Psoas muscle (tissue), 8 donors: ENCODE measurements around the gene CCDC69. TPM values are rescaled to one million over a fixed set of nuclear protein-coding genes. Genes with fewer than 3 reads are reported as not detected.
A peak's percentile ranks its signal among the peaks of the same experiment; 100 is the strongest.

Experiments
- ATAC-seq, 4 donors: fragments of 200-7000 bp; cut with Tn5 transposase; one replicate each; pipeline ENCODE4 v1.9.1; 2020; ENCODE audit warnings: moderate library complexity in 3 of 4, mild to moderate bottlenecking in 2 of 4
- DNase-seq, 2 donors: peaks; one replicate each; pipeline ENCODE4 v3.0.0-alpha.2; 2020
- H3K27ac ChIP-seq: fragments of 200-600 bp; one replicate; pipeline ENCODE4 v1.8.0; 2022
- H3K27me3 ChIP-seq, 3 donors: fragments of 200-600 bp in 1 of 3; one replicate each; pipeline versions ENCODE4 v1.6.1 to v1.8.0; 2013 to 2022; ENCODE audit warnings: low read length in 2 of 3, mild to moderate bottlenecking in 2 of 3, moderate library complexity in 1 of 3; ENCODE audit not compliant: insufficient read depth in 3 of 3
- H3K36me3 ChIP-seq, 2 donors: fragments of 200-600 bp in 1 of 2; one replicate each; pipeline versions ENCODE4 v1.6.1 to v1.8.0; 2013 to 2022; ENCODE audit warnings: low read depth in 1 of 2, mild to moderate bottlenecking in 1 of 2, moderate library complexity in 1 of 2; ENCODE audit not compliant: insufficient read depth in 1 of 2
- H3K4me1 ChIP-seq: fragments of 200-600 bp; one replicate; pipeline ENCODE4 v1.8.0; 2022
- H3K4me3 ChIP-seq: fragments of 200-600 bp; one replicate; pipeline ENCODE4 v1.8.0; 2022; ENCODE audit warnings: mild to moderate bottlenecking
- H3K9me3 ChIP-seq: fragments of 200-600 bp; one replicate; pipeline ENCODE4 v1.8.0; 2022
- CTCF ChIP-seq: fragments of 200-600 bp; IDR thresholded peaks from one replicate; pipeline ENCODE4 v1.8.0; 2022; ENCODE audit warnings: antibody characterized with exemption
- whole genome bisulfite sequencing, 3 donors: extraction: QIAGEN DNeasy Blood & Tissue Kit; methylation state at CpG; one replicate each; pipeline versions ENCODE4 v1.1.6 to v1.1.7; 2013; 5-methylcytosine and 5-hydroxymethylcytosine counted together
- intact Hi-C, 2 donors: fragments of 100-400 bp; cut with DNase I; formaldehyde crosslinking; loops; one replicate each; pipeline versions ENCODE4 v1.11.0 to v1.14.2; 2022
- polyA plus RNA-seq, 3 donors: library from polyadenylated mRNA; stranded (reverse); fragments of 200-250 nt; gene quantifications; one replicate each; pipeline ENCODE4 v1.2.3, GENCODE V29; 2013
- total RNA-seq, 4 donors: library from RNA; stranded (reverse); fragmentation: NEBNext Ultra II Directional in 2 of 4; extraction: Animal tissue kit (Norgen Biotek cat#: 25700) in 2 of 4; gene quantifications; one replicate each; pipeline versions ENCODE4 v1.2.1 to v1.2.4, GENCODE V29; 2021 to 2023
- donor health status: healthy with polysubstance abuse.
- donor health status: DM: no; HTN: no; CAD: no; lungs with moderate emphysema.
- donor health status: Bipolar disorder and iron deficiency.
- donor health status: healthy.
- donor health status: DM: yes; HTN: yes; CAD: no.
- donor health status: DM: no; HTN: no; CAD: no.
- donor health status: DM: no; HTN: no; CAD: no.
- donor health status: DM: yes; HTN: yes; CAD: no.

The CCDC69 gene
- total and polyA plus RNA-seq, 7 donors: 27.0 to 180 (median 65.9) TPM

- peak in 3 of 4 donors; percentile 6 to 13 (median 10) for ATAC-seq
- intact Hi-C loops: no loop called here
- Histone ChIP-seq H3K27ac (peak overlapping the region; percentile 52), H3K36me3 (peaks cover 0 to 9% of the 10 kb centered on the region in 2 donors), H3K4me3 (no peak overlapping the region), H3K4me1 (peaks cover 39% of the 10 kb centered on the region), H3K27me3 (no peaks in the 10 kb centered on the region), H3K9me3 (no peaks in the 10 kb centered on the region)
- DNase-seq: no peak
- TF ChIP-seq CTCF: no peak
- 15 to 39% (median 18%) methylated on average over 5 of the region's 5 CpGs for WGBS, 3 donors
Observed at GRCh38 chr5:151208481-151208914, 15.4 kb downstream of the CCDC69 start.

GRCh38 chr5:151205411-151205810, 18.5 kb downstream of the CCDC69 start:
- intact Hi-C loops: no loop called here

GRCh38 chr5:151204051-151204450, 19.8 kb downstream of the CCDC69 start:
- H3K4me3 ChIP-seq: no peak overlapping the region
- TF ChIP-seq CTCF: no peak
- WGBS, 3 donors: 76 to 86% (median 77%) methylated on average over 5 of the region's 5 CpGs
- H3K36me3 ChIP-seq: peaks cover 5 to 48% of the 10 kb centered on the region in 2 donors
- DNase-seq (no peak), ATAC-seq (no peak)
- intact Hi-C loops: no loop called here
- H3K27ac ChIP-seq: peak overlapping the region; percentile 16
- H3K4me1 ChIP-seq: peaks cover 16% of the 10 kb centered on the region
- no peaks in the 10 kb centered on the region for H3K27me3 ChIP-seq
- no peaks in the 10 kb centered on the region for H3K9me3 ChIP-seq

More at GRCh38 chr5:151205411-151205810, 18.5 kb downstream of the CCDC69 start:
- Histone ChIP-seq H3K9me3 (no peaks in the 10 kb centered on the region), H3K4me3 (no peak overlapping the region), H3K27ac (no peak overlapping the region), H3K36me3 (peaks cover 5 to 34% of the 10 kb centered on the region in 2 donors), H3K4me1 (peaks cover 22% of the 10 kb centered on the region), H3K27me3 (no peaks in the 10 kb centered on the region)
- WGBS, 3 donors: 82 to 88% (median 87%) methylated on average over 10 of the region's 10 CpGs
- TF ChIP-seq CTCF: no peak
- no peak for DNase-seq
- no peak for ATAC-seq

GRCh38 chr5:151202381-151203139, 21.3 kb downstream of the CCDC69 start:
- H3K27me3 ChIP-seq: no peaks in the 10 kb centered on the region
- WGBS, 3 donors: 56 to 71% (median 58%) methylated on average over 5 of the region's 5 CpGs
- H3K36me3 ChIP-seq: peaks cover 8 to 57% of the 10 kb centered on the region in 2 donors
- peaks cover 2% of the 10 kb centered on the region for H3K4me1 ChIP-seq
- H3K9me3 ChIP-seq: no peaks in the 10 kb centered on the region
- TF ChIP-seq CTCF: no peak
- H3K27ac ChIP-seq: peak overlapping the region; percentile 2
- DNase-seq: no peak
- intact Hi-C loops: no loop called here
- H3K4me3 ChIP-seq: no peak overlapping the region
- peak; percentile 59 to 95 (median 86) for ATAC-seq
